RPMI8226 (cell line): Measurements from ENCODE around the gene DHRS3.
A peak's percentile ranks its signal among the peaks of the same experiment; 100 is the strongest.
"Not testable (repeated sequence)": the region's sequence is repeated elsewhere in the genome, so short reads cannot be mapped to it uniquely, and the experiment has no call there.

Experiments
- DNase-seq: peaks from one replicate; pipeline ENCODE4 v3.0.0-alpha.2; 2015

Gene DHRS3, protein sequence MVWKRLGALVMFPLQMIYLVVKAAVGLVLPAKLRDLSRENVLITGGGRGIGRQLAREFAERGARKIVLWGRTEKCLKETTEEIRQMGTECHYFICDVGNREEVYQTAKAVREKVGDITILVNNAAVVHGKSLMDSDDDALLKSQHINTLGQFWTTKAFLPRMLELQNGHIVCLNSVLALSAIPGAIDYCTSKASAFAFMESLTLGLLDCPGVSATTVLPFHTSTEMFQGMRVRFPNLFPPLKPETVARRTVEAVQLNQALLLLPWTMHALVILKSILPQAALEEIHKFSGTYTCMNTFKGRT

DNA sequence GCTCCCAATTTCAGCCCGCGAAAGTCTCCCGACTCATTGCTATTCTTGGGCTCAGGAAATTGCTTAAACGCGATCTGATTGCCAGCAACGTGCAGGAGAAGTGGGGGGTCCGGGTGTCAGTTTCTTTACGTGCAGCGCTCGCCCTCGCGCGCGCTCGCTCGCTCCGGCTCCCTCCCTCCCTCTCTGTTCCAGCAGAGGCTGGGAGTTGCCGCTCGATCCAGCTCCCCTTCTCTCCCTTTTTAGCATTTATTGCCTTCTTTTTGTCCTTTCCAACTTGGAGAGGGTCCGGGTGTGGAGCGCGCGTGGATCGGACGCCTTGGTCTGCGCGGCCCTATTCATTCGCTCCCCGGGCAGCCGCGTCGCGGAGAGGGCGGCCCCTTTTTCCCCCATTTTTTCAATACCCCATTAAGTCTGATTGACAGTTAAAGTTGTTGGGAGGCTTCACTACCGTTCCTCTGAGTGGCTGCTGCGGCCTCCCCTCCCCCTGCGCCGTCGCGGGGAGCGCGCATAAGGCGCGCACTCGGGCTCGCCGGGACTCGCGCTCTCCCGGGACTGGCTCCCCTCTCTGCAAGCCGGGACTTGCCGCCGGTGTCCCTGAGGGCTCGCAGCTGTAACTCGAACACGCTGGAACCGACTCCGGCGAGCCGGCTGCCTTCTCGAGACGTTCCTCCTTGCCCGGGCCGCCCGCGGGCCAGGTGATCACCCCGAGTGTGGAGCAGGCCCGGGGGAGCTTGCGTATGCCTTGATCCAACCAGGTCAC, at the start of gene DHRS3:
Gene DHRS3, minus strand, starts transcription at position 310 of the 760 bp plus-strand sequence. CDS start 862 bp downstream, outside the sequence.
- peak; percentile 87 for DNase-seq

DNA sequence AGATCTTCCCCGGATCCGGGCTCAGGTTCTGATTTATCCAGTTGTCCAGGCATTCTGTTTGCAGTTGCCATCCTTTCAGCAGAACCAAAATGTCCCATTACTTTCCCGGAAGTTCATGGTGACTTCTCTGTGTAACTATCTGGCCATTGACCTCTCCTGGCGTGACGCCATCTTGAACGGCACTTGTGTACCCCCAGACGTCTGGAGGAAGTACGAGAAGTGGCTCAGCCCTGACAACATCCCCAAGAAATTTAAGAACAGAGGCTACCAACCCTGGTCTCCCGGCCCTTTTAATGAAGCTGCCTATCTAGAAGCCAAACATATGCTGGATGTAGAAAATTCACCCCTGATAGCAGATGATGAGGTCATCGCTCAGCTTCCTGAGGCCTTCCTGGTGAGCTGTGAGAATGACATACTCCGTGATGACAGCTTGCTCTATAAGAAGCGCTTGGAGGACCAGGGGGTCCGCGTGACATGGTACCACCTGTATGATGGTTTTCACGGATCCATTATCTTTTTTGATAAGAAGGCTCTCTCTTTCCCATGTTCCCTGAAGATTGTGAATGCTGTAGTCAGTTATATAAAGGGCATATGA, 48.2 kb upstream of the DHRS3 start:
- DNase-seq = no peak

DNA sequence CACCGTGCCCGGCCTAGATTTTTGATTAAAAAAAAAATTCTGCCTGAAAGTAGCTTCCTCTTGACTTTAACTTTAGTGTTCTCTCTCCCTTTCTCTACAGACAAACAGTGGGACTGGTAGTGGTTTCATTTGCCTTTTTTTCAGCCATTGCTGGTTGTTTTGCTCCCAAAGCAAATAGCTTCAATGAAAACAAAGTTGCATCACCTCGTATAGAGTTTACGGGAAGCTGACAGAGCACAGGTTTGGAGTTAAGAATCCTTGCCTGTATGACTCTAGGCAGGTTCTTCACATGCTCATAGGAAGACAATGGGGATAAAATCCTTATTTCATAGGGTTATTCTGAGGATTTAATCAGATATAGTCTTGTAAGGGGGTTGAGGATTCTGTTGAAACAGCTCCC, 47.5 kb upstream of the DHRS3 start:
- DNase-seq = no peak

DNA sequence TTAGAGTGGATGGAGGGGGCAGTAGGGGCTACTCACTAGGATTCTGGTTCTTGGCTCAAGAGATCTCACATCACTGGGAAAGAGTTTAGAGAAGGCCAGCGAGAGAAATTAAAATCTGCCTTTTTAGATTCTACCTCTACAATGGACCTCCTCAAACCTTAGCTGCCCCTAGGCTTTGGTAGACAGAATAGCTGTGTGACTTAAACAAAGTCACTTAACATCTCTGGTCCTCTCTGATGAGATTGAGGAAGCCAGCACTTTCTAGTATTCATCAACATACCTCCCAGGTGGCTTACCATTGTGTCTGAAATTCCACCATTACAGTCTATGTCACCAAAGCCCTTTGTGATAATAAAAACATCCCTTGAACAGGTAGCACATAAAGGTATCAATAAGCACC, 44.5 kb upstream of the DHRS3 start:
- no peak for DNase-seq

DNA sequence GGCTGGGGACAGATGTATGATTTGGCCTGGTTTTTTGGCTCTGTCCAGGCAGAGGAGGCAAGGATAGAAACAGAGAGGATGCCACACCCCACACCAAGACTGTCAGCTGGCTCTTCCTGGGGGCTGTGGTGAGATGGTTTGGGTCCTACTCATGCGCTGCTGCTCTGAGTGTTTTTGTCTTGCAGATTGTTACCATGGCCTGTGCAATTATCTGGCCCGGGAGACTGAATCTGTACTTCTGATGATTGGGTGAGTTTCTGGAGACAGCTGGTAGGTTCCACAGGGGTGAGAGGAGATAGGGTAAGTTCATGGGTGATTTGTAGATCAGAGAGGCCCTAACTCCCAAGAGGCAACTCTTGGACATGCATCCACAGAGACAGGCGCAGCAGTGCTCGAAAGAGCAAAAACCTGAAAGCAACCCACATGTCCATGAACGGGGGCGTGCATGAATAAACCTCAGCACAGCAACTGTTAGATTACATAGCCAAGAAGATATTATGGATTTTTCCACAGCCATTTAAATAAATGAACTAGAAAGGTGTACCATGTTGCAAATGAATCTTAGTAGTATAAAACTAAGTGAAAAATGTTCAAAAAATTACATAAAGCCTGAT, 43.7 kb upstream of the DHRS3 start:
- no peak for DNase-seq

DNA sequence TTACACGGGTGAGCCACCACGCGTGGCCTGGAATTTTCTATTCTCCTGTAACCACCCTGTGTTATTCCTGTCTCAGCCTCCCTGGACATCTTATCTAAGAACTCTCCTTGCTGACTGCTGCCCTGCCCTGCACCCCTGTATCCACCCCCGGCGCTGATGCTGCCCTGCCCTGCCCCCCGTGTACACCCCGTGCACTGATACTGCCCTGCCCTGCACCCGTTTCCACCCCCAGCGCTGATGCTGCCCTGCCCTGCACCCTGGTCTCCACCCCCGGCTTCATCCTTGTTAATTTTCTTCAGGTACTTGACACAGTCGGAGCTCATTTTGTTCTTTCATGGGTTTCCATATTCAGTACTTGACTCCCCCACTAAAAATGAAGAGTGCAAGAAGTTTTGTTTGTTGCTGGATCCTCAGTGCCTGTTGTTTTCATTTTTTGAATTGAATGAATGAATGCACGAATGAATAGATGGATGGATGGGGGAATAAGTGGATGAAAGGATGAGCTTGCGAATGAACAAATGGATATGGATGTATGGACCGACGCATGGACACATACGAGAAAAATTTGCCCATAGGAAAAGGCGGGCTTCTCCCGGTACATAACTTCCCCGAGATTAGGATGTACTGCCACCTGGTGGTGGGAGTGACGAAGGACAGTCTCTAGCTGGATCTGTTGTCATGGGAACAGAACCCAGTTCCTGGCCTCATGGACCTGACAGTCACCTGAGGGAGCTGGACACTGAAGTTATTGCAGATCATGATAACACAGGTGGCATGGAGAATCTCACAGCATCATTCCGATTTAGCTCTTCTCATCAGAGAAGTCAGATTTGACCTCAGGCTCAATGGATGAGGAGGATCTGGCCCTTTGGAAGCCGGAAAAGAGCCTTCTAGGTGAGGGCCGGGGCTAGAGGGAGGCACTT, 40.8 kb upstream of the DHRS3 start:
- DNase-seq = peak; percentile 80

DNA sequence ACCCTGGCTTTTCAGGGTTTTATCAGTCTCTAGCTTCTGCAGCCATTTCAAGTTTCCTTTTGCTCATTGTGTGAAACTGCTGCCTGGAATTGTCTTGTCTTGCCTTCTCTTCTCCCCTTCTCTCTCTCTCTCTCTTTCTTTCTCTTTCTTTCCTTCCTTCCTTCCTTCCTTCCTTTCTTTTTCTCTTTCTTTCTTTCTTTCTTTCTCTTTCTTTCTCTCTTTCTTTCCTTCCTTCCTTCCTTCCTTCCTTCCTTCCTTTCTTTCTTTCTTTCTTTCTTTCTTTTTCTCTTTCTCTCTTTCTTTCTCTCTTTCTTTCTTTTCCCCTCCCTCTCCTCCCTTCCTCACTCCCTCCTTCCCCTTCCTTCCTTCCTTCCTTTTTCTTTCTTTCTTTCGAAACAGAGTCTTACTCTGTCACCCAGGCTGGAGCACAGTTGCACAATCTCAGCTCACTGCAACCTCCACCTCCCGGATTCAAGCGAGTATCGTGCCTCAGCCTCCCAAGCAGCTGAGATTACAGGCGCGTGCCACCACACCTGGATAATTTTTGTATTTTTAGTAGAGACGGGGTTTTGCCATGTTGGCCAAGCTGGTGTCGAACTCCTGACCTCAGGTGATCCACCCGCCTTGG, 40.0 kb upstream of the DHRS3 start:
- DNase-seq = not testable (repeated sequence)

DNA sequence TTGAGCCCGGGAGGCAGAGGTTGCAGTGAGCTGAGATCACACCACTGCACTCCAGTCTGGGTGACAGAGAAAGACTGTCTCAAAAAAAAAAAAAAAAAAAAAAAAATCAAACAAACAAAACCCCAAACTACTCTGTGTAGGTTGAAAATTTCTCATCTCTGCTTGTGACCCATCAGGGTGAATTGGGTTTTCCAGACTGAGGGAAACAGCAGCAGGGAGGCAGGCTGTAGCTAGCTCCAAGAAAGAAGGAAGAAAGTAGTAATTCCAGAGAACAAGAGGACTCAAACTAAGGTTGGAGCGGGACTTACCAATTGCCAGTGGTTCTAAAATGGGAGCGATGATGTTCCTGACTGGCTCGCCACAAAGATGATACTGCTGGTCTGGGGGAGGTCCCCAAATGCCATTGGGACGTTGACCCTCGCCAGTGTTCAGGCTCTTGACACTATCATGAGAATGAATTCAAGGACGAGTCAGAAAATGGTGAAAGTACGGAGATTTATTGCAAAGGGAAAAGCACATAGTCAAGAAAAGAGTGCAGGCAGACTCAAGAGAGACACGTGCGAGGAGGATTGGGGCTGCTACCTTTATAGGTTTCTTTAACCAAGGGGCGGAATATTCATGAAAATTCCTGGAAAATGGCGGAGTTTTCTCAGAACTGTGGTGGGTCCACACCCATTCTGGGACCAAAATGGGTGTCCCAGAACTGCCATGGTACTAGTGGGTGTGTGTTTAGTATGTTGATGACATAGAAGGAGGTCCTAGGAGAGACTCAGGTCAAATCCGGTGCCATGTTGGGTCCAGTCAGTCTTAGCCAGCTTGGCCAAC, 39.3 kb upstream of the DHRS3 start:
- DNase-seq = no peak

DNA sequence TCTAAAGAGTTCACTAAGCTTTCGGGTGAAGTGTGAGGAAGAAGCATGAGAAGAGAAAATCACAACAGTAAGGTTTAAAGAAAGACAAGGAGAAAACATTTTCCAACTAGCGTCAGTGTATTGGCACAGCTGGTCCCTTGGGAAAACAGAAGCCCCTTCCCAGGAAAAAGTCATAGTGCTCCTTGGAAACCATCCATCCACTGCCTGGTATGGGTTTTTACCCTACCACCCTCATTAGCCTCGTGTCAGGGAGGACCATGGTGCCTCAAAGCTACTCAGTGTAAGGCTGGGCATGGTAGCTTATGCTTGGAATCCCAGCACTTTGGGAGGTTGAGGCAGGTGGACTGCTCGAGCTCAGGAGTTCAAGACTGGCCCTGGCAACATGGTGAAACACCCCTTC, 38.6 kb upstream of the DHRS3 start:
- no peak for DNase-seq

DNA sequence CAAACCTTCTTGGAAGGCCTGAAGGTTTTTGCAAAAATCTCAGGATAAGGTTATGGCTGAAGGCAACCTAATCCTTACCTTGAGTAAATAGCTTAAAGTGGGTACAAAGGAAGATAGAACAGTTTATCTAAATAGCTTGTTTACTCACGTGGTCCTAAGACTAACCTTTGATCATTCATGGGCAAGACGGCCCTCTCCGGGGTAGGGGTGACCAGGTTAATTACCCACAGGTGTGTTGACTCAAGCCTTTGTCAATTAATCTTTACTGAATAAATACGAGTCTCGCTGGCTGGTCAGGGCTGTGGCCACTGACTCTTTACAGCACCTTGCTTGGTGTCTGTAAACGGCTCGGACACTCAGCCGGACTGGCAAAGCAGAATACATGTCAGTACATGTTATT, 36.6 kb upstream of the DHRS3 start:
- DNase-seq = no peak

DNA sequence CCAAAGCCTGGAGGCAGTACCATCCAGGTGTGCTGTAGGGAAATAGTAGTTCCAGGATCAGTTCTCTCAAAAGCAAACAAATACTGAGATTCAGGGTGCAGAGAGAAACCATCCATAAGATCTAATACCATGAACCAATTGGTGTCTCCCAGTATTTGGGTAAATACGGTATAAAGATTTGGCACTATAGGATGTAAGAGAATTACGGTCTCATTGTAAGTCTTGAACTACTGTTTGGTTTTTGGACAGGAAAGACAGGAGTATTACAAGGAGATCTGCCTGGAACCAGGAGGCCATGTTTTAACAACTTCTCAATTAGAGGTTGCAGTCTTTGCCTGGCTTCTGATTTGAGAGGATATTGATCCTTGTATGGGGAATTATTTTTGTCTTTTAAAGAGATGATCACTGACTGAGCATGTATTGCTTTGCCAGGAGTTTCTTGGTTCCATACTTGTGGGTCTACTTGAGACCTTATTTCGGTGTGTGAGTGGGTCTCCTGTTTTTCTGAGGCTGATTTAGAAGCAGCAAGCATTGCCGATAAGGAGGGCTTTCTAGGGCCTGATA, 36.1 kb upstream of the DHRS3 start:
- DNase-seq = no peak

DNA sequence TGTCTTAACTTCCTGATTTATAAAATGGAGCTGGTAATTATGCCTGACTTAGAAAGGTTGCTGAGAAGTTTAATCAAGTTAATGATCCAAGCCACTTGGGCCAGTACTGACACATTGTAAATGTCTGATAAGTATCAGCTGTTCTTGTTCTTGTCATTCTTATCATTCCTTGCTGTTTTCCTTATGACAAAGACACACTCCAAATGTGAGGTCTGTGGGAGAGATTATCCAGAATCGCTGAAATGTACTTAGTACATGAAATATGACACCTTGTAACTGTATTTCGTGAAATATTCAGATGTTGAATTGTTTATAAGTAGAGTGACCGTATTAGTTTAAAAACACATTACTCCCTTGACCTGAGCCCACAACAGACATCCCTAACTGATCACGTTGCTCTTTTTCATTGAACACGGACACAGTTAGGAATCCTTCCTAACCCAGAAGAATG, 32.0 kb upstream of the DHRS3 start:
- no peak for DNase-seq

DNA sequence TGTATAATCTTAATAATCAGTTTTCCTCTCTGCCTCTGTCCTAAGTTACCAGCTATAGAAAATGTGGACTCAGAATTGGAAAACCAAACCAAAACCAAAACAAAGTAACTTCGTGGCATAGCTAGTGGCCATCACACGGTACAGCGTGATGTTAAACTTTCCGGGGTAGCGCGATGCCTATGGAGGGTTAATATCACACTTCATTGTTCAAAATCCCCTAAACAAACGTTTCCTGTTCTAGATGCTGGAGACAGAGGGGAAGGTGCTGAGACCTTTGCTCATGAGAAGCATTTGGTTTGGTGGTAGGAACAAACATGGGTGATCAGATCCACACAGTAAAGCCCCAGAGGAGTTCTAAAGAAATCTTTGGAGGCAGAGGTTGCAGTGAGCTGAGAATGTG, 30.7 kb upstream of the DHRS3 start:
- no peak for DNase-seq

DNA sequence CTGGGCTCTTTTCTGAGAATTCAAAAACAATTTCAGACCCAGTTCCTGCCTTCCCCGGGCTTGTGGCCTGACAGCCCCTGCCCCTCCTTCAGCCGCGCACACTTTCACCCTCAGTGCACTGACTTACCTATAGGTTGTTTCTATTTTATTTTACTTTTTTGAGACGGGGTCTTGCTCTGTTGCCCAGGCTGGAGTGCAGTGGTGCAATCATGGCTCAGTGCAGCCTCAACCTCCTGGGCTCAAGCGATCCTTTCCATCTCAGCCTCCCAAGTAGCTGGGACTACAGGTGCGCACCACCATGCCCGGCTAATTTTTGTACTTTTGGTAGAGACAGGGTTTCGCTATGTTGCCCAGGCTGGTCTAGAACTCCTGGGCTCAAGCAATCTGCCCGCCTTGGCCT, 27.4 kb upstream of the DHRS3 start:
- not testable (repeated sequence) for DNase-seq

DNA sequence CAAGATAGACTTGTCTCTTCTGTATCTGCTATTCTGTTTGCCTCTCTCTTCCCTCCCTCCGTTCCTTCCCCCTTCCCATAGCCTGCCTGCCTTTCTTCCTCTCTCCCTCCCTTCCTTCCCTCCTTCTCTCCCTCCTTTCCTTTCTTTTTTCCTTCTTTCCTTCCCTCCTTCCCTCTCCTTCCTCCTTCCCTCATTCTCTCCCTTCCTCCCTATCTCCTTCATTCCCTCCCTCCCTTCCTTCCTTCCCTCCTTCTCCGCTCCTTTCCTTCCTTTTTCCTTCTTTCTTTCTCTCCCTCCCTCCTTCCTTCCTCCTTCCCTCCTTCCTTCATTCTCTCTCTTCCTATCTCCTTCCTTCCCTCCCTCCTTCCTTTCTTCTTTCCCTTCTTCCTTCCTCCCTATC, 26.8 kb upstream of the DHRS3 start:
- DNase-seq = no peak

DNA sequence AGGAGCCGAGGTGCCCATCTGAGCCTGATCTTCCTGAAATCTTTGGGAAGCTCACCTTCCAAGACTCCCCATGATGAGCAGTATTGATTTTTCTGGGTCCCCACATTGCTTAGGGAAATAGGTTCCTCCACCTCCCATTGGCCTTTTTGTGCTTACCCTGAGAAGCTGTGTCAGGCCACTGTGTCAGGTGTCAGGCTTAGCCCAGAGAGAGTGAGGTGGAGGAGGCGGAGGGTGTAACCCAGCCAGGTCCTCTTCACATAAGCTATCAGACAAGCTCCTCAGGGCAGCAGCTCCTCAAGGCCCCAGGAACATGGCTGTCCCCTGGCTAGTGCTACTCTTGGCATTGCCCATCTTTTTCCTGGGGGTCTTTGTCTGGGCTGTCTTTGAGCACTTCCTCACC, 26.2 kb upstream of the DHRS3 start:
- DNase-seq = no peak

DNA sequence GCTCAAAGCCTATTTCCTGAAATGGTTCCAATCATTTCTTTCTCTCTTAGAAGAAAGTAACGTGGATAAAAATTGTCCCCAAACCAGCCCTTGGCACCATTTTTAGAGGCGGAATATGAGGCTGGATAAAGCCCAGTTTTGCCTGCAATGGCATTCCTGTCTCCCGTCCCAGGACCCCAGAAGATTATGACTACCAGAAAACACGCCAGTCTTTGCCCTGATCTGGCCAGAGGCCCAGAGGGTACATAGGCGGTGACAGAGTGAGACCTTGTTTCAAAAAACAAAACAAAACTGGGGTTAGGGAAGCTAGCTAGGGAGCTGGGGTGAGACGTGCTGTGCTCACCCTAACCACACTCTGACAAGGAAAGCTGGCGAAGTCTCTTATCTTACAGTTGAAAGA, 25.8 kb upstream of the DHRS3 start, which contains the start of gene AADACL4:
Gene AADACL4, plus strand, starts transcription at position 301 of the 400 bp plus-strand sequence. CDS start 462 bp downstream, outside the sequence.
- no peak for DNase-seq

DNA sequence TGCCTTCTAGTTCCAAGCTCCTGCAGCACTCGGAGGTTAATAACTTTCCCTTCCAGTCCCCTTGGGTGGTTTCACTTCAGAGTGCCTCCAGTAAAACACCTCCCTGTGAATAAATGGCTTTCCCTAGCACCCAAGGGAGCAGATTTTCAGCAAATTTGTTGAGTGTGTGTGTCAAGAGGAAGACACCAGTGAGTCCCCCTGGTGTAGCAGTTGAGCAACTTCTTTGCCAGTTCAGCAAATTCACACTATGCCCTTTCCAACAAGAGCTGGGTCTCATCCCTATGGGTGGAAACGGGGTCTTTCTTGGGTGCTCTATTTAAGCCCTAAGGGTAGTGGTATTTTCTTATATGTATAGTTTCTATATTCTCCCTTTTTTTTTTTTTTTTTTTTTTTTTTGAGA, 25.1 kb upstream of the DHRS3 start:
- DNase-seq = no peak

DNA sequence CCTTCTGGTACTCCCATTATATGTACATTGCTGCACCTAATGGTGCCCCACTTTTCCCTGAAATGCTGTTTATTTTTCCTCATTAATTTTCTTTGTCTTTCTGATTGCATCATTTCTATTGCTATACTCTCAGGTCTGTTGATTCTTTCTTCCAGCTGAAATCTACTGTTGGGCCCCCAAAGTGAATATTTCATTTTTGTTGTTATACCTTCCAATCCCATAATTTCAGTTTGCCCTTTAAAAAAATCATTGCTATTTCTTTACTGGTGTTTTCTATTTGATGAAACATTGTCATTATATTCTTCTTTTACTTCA, 22.9 kb upstream of the DHRS3 start:
- DNase-seq = no peak

DNA sequence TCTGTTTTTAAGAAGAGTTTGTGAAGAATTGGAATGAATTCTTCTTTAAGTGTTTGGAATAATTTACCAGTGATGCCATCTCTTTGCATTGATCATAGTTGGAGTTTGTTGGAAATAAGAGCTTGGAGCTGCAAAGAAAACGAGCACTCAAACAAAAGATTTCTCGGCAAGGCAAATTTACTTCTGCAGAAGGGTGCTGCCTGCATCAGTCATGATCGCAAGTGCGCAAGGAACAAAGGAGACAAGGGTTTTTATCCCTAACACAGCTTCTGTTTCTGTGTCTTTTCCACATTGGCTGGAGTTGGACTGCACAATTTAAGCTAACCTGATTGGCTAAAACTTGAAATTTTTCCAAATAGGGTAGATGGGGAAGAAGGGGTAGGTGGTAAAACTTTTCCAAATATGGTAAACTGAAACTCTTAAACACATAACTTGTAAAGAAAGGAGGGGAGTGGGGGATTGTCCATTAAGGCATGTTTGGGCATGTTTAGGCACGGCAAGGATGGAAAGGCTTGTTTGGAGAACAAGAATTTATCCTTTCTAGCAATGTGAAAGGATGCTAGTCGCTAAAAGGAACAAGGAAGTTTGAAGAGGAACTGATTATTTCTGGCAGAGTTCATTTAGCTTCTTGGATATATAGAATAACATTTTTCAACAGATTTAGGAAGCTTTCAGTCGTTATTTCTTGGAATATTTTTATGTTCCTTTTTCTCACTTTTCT, 22.4 kb upstream of the DHRS3 start:
- DNase-seq = no peak
